ENCODE results near the gene SUFU.

Gene SUFU

GRCh38 chr10:102616066-102616770, 112.4 kb downstream of the SUFU start:
- Histone ChIP-seq H3K27ac (peak overlapping the region in 1 of 2 donors; percentile 61), H3K4me3 (no peak overlapping the region)
- DNase-seq (ENCODE audit: low spot score) = no peak
- TF ChIP-seq CTCF (IDR thresholded peaks at IDR 0.05) = no peak

GRCh38 chr10:102617041-102617440, 113.3 kb downstream of the SUFU start:
- DNase-seq (ENCODE audit: low spot score) = no peak
- no peak for TF ChIP-seq CTCF (IDR thresholded peaks at IDR 0.05)
- no peak overlapping the region for H3K27ac ChIP-seq
- no peak overlapping the region for H3K4me3 ChIP-seq

- no peak overlapping the region for H3K27ac ChIP-seq
- DNase-seq (ENCODE audit: low spot score) = no peak
- no peak for TF ChIP-seq CTCF (IDR thresholded peaks at IDR 0.05)
- H3K4me3 ChIP-seq = no peak overlapping the region
Measured at GRCh38 chr10:102617816-102618215, 114.0 kb downstream of the SUFU start.

- no peak for DNase-seq (ENCODE audit: low spot score)
- Histone ChIP-seq H3K27ac (peak overlapping the region; percentile 49 to 84), H3K4me3 (no peak overlapping the region)
- no peak for TF ChIP-seq CTCF (IDR thresholded peaks at IDR 0.05)
Measured at GRCh38 chr10:102619281-102619981, 115.7 kb downstream of the SUFU start.

GRCh38 chr10:102620138-102620590, 116.4 kb downstream of the SUFU start:
- H3K4me3 ChIP-seq = peak overlapping the region; percentile 20
- TF ChIP-seq CTCF (IDR thresholded peaks at IDR 0.05) = no peak
- peak overlapping the region; percentile 49 to 84 for H3K27ac ChIP-seq
- DNase-seq (ENCODE audit: low spot score) = no peak

- peak overlapping the region; percentile 49 to 84 for H3K27ac ChIP-seq
- H3K4me3 ChIP-seq = peak overlapping the region; percentile 20
- no peak for DNase-seq (ENCODE audit: low spot score)
- TF ChIP-seq CTCF (IDR thresholded peaks at IDR 0.05) = no peak
Measured at GRCh38 chr10:102620591-102621442, 117.0 kb downstream of the SUFU start.
